PC-3 (cell line): Measurements from ENCODE around the gene CHST11.

Source experiments
- EZH2 ChIP-seq: fragments of 300-600 bp; sonication (generic); IDR thresholded peaks from one replicate; pipeline ENCODE4 v1.6.1; 2017; ENCODE audit warnings: antibody characterized with exemption, mild to moderate bottlenecking, low read length; ENCODE audit not compliant: unreplicated experiment
- EZH2phosphoT487 ChIP-seq: fragments of 300-600 bp; sonication (generic); IDR thresholded peaks from 2 replicates; pipeline ENCODE4 v1.6.1; 2018; ENCODE audit warnings: mild to moderate bottlenecking, antibody characterized with exemption, low read length, borderline replicate concordance
- TF ChIP-seq, protein P1 (sequence below): fragments of 300-600 bp; sonication (generic); conservative IDR thresholded peaks from 2 replicates; pipeline ENCODE4 v1.5.1; 2017; ENCODE audit warnings: antibody characterized with exemption, low read depth, mild to moderate bottlenecking, low read length

GRCh38 chr12:104751594-104751993 lies 294.8 kb downstream of the CHST11 start:
- TF ChIP-seq EZH2 (no peak), EZH2phosphoT487 (no peak)
- TF ChIP-seq, protein P1, sequence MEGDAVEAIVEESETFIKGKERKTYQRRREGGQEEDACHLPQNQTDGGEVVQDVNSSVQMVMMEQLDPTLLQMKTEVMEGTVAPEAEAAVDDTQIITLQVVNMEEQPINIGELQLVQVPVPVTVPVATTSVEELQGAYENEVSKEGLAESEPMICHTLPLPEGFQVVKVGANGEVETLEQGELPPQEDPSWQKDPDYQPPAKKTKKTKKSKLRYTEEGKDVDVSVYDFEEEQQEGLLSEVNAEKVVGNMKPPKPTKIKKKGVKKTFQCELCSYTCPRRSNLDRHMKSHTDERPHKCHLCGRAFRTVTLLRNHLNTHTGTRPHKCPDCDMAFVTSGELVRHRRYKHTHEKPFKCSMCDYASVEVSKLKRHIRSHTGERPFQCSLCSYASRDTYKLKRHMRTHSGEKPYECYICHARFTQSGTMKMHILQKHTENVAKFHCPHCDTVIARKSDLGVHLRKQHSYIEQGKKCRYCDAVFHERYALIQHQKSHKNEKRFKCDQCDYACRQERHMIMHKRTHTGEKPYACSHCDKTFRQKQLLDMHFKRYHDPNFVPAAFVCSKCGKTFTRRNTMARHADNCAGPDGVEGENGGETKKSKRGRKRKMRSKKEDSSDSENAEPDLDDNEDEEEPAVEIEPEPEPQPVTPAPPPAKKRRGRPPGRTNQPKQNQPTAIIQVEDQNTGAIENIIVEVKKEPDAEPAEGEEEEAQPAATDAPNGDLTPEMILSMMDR, result no peak
